GM18909 (cell line): ENCODE data around the gene NDUFS2.

Experiments used
- ATAC-seq: cut with Tn5 transposase; IDR thresholded peaks from one replicate; pipeline ENCODE4 v1.9.1; 2021; ENCODE audit warnings: mild to moderate bottlenecking; ENCODE audit not compliant: unreplicated experiment, poor library complexity

The NDUFS2 gene

DNA sequence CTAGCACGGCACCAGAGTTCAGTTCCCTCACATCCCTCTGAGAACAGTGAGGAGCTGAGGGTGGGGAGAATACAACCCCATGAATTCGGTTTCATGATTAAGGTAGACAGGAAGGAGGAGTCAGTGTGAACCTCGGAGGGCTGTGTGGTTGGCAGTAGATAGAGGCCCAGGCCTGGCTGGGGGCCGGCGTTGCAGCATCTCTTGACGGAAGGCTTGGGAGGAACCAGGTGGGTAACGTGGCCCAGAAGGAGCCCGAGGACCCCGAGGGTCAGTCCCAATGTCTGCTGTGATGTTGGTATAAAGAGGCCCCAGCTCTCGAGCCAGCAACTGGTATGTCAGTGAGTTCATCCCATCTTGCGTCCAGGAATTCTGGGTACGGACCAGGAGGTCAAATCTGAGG is 30.5 kb upstream of the NDUFS2 start:
- no peak for ATAC-seq

DNA sequence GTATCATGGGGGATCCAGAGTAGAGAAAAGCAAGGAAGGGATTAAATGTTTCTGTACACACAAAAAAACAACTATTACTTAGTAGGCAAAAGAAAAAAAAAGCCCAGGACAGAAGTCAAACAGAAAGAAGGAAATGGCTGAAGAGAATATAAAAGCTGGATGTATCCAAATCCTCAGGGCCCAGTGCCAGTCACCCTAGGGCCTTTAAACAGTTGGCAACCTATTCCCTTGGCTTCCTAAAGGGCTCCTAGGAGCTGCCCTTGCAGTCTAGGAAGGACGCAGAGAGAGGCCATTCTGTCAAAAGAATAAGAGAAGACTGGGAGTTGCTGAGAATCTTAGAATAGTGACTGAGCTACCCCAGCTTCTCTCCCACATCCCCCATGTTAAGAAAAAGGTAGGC is 29.8 kb upstream of the NDUFS2 start:
- ATAC-seq: no peak

DNA sequence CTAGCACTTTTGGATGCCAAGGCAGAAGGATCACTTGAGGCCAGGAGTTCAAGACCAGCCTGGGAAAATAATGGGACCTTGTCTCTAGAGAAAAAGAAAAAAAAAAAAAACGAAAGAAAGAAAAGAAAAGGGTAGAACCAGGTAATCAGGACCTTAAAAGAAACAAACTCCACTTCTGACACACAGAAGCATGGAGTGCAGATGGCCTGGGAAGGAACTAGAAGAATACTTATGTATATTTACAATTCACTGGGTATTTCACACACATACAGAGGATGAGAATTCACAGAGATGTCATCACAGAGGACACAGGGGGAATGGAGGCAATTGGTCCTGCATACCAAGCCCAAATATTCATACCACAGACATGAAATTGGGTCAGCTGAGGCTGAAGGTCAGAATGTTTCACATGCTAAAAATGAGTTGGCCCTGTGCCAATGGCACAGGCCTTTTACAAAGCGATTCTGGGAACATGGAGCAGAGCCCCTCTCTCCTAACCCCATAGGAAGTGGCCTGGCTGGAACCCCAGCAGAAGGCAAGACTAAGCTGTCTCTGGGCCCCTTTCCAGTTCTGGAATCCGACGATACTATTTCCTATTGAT is 29.3 kb upstream of the NDUFS2 start:
- ATAC-seq: no peak

DNA sequence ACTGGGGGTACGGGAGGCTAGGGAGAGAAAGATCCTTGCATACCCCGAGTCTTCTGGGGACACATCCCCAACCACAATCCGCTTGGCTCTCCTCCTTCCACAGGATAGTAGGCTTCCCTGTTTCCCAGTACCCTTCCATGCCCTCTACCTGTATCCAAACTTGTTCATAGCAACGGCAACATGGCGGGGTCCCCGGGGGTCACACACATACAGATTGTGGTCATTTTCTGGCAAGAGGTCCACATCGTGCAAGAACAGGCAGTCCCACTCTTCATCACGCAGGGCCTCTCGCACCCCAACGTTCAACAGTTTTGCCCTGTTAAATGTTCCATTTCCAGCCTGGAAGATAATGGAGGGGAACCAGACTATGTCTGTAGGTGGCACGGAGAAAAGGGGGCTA is 28.5 kb upstream of the NDUFS2 start:
- no peak for ATAC-seq

GRCh38 chr1:161174911-161175310 is 27.3 kb upstream of the NDUFS2 start:
- ATAC-seq: no peak

DNA sequence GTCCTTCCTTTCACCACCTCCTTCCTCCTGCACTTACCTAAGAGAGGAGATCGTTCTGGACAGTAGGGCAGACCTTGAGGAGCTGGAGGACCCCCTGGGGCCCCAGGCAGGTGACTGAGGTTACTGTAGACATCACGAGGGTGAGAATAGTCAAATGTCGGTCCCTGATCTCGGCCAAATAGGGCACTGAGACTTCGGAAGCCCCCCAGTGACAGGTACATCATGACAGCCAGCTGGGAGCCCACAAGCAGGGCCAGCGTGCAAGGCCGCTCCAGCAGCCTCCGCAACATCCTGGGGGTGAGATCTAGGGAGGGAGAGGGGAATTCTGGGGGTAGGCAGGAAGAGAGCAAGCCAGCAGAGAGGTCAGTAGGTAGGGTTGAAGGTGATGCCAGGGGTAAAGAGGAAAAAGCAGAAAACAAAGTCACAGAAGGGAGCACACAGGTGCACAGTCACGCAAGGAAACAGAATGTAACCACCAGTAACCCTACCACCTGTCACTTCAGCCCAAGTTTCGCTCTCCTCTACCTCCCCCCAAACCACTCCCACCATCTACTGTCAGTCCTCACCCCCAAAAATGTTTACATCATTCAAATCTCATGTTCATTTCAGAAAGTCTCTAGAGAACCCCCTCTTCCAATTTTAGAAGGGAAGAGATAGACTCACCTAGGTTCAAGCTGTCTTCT is 26.3 kb upstream of the NDUFS2 start:
- no peak for ATAC-seq

DNA sequence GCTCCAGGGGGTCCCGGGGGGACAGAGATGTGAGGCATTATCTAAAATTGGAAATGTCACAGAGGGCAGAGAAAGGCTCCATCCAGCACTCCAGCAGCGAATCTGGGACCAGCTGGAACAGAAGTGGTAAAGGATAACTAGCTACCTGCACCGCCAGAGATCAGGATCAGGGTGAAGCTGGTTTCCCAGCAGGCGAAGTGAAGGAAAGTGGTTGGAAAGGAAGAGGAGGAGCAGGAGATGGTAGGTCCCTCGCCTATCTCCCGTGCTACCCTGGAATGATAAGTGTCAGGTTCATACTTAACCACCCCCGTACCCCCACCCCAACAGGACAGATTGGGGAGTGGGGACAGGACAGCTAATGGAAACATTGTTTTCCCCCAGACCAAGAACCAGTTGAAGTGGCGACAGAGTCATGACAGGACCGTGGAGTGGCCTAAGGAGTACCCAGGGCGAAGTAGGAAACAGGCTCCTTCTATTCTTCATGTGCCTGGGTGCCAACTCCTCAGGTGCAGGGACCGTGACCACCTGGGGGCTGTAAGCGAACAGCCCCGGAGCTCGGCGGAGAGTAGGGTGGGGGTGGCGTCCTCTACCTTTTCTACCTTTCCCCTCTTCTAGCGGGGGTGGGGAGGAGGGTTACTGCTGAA is 25.6 kb upstream of the NDUFS2 start:
- no peak for ATAC-seq

GRCh38 chr1:161177112-161177935 is 24.8 kb upstream of the NDUFS2 start, which contains the start of gene B4GALT3:
Gene B4GALT3 (minus strand): TSS chr1:161177507. CDS start chr1:161176060, 1,447 bp downstream.
- ATAC-seq: peak; percentile 83

DNA sequence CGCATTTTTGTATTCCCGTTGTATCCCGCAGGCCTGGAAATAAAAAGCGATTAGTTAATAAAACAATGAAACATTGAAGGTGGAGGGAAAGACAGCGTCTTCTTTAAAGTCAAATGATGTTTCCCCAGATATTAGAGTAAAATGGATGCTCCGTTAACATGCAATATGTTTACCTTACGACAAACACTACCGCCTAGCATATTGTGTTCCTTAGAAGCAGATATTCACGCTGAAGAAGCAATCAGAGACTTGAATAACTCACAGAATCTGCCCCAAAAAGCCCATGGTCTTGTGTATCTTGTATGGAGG is 24.3 kb upstream of the NDUFS2 start:
- ATAC-seq: no peak

DNA sequence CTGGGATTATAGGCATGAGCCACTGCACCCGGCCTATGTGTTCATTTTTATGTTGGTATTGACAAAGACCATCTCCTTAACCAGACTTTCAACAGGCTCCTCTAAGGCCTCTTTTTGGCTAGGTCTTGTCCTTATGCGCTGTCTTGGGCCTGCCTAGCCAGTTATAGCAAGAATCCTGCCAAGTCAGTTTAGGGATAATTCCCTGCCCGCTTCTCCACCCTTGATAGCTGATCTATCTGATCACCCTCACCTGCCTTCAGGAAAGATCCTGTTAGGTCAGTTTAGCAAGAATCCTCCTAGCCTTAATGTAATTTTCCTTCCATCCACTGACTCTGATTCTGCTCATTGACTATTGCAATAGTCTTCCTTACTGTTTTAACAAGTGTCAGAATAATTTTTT is 22.5 kb upstream of the NDUFS2 start:
- ATAC-seq: no peak

DNA sequence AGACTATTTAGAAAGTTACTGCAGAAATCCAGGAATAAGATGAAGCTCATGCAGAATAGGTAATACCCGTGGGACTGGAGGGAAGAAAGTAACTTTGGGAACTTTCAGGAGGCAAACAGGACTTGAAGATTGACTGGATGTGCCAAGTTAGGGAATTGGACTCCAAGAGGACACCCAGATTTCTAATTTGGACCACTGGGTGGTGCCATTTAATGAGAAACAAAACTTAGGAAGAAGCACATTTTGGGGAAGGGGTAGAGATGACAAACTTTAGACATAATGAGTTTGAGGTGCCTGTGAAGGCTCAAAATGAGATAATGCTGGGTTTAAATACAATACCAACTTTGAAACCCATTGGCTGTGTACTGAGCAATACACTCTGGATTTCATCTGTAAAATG is 21.5 kb upstream of the NDUFS2 start:
- no peak for ATAC-seq

- ATAC-seq: peak; percentile 49
Observed at GRCh38 chr1:161182214-161182613, 20.0 kb upstream of the NDUFS2 start.

DNA sequence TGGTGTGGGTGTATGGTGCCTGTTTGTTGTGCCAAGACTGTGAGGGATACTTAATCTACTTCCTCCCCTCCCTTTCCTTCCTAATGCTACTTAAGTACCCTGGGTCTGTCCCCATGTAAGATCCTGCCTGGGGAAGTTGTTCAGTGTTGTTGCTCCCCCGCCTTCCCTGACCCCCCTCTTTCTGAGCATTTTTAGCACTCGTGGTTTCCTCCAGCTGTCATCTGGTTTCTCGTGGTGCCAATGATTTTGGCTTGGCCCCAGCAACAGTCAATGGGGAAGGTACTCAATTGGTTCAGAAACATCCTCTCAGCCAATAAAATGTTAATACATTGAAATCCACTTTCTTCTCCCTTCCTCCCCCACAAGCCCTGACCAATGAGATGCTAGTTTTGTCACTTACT is 16.9 kb upstream of the NDUFS2 start:
- peak; percentile 68 for ATAC-seq

DNA sequence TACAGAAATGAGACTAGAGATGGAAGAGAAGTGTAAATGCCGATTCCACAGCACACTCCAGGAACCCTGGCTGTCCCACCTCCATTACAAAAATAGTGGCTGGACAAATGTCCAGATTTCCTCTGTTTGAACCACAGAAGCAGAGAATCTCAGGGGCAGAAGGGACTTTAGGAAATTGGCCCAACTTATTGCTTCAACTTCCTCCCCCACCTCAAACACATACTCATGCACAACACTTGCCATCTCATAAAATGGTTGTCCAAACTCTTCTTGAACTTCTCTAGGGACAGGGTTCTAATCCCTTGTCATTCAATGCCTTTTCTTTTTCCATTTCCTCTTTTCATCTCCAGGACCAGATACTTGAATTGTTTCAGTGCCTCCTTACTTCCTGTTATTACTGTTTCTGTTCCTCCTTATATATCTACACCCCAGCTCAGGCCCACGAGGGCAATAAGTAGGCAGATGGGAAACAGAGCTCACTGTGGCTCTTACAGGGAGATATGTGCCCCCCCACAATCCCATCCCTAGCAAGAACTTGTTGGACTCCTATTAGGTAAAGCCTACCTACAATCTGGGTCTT is 16.3 kb upstream of the NDUFS2 start:
- peak; percentile 21 for ATAC-seq

DNA sequence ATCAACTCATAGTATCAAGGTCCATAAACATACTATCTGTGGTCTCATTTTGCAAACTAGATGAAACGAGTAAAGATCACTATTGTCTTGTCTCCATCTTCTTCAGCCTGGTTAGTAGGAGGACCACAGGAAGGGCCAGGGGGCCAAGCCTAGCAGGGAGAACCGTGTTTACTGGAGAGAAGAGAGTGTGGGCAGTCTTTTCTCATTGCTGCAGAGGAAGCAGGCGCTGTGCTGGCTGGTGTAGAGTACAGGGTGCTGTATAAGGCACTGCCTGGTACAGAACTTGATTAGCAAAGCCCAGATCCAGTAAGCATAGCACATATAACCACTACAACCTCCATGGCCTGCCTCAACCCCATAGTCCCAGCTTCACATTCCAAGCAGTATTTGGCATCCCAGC is 14.9 kb upstream of the NDUFS2 start:
- no peak for ATAC-seq

DNA sequence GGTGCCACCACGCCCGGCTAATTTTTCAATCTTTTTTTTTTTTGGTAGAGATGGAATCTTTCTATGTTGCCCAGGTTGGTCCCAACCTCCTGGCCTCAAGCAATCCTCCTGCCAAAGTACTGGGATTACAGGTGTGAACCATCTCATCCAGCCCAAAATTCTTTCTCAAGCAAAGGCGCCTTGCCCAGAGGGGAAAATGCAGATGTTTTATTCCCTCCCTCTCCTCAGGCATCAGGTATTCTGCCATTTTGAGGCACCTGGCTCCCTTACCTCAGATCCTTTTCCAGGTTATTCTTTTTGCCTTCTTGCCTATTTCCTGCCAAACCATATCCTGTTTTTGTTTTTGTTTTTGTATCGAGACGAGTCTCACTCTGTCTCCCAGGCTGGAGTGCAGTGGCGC is 13.8 kb upstream of the NDUFS2 start:
- no peak for ATAC-seq

DNA sequence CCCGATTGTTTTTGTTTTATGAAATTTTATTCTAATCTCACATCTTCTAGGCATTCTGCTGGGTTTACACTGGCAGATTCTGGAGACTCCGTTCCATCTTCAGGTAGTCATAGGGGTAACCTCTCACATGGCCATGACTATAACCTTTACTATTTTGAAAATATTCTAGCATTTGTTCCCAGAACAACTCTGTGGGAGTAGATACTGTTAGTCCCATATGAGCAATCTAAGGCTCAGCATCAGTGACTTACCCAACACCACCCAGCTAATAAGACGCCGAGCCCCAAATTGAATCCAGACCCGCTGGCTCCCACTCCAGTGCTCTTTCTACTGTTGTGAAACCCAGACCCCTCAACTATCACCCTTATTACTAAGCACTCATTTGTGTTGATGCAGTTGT is 13.1 kb upstream of the NDUFS2 start:
- no peak for ATAC-seq

DNA sequence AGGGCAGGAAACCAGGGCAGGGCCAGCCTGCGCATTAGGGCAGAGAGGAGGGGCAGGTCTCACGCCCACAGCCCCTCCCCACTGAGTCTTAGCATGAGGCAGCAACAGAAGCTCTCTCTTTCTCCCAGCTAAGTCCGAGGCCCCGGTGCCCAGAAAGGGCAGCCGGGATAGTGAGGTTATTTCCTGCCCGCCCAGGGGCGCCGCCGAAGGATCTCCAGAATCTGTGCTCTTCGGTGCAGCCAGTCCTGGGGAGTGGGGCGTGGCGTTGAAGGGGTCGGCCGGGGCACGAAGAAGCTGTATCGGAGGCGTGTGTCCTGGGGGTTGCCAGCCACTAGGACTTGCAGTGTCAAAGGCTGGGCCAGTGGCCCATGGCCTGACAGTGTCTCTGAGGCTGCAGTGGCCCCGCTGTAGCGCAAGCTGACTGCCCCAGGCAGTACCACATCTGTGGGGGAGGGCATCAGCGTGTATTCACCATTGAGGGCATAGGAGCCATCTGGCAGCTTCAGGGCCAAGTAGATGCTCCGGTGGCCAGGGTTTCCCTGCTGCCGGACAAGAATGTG is 11.1 kb upstream of the NDUFS2 start:
- no peak for ATAC-seq

DNA sequence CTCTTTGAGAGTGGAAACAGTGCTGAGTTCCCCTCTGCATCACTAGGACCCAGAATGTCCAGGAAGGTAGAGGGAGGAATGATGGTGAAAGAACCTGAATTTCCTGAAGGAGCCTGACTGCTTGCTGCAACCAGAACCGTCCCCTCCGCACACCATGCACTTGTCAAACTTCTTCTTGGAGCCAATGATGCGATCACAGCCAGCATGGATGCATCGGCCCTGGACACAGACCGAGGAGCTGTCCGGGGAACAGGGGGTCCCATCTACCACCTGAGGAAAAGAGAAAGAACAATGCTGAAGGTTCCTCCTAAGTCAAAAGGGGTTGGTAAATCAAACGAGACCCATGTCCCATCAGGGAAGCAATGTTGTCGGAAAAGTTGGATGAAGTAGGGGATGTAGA is 10.2 kb upstream of the NDUFS2 start:
- no peak for ATAC-seq
